B cell (primary cell): ENCODE data around the gene KPNB1. TPM values are rescaled to one million over a fixed set of nuclear protein-coding genes. Genes with fewer than 3 reads are reported as not detected.

ENCODE experiments used
- ATAC-seq: fragments of 200-7000 bp; cut with Tn5 transposase; one replicate; pipeline ENCODE4 v1.10.0; 2021; ENCODE audit warnings: low read depth, mild to moderate bottlenecking, moderate number of reproducible peaks, moderate library complexity
- CTCF ChIA-PET: fragments of 350-600 bp; sonication (Branson Sonifier 250); formaldehyde crosslinking; loops from one replicate; lab custom pipeline; 2021; ENCODE audit warnings: antibody characterized with exemption, inconsistent platforms; lab: Charles Lee
- POLR2A ChIA-PET: fragments of 350-600 bp; sonication (Branson Sonifier 250); formaldehyde crosslinking; loops from one replicate; lab custom pipeline; 2021; ENCODE audit warnings: antibody characterized with exemption; lab: Charles Lee
- DNase-seq: peaks from one replicate; pipeline ENCODE4 v3.0.0; 2013
- H2AFZ ChIP-seq: 2 replicates; pipeline ENCODE4 v1.6.1; 2012; ENCODE audit warnings: mild to moderate bottlenecking, low read depth, low read length; ENCODE audit not compliant: insufficient read depth, poor library complexity, severe bottlenecking
- H3K27ac ChIP-seq, 2 donors: 1 replicate in 1 of 2; 2 replicates in 1 of 2; pipeline ENCODE4 v1.5.1; 2012 to 2013; ENCODE audit warnings: low read length in 2 of 2, mild to moderate bottlenecking in 2 of 2, moderate library complexity in 1 of 2
- H3K27me3 ChIP-seq, 4 experiments: fragments of 200-600 bp in 1 of 4; sonication (generic) in 1 of 4; replicated peaks in 1 of 4; 1 replicate in 2 of 4; 2 replicates in 2 of 4; pipeline versions ENCODE4 v1.6.1 to v1.7.0; 2013 to 2016; ENCODE audit warnings: low read length in 3 of 4, mild to moderate bottlenecking in 2 of 4, mixed read lengths in 1 of 4, moderate library complexity in 1 of 4; ENCODE audit not compliant: insufficient read depth in 4 of 4, control insufficient read depth in 3 of 4; ENCODE audit errors: control extremely low read depth in 1 of 4
- H3K36me3 ChIP-seq, 2 experiments: replicated peaks in 1 of 2; 1 replicate in 1 of 2; 2 replicates in 1 of 2; pipeline versions ENCODE4 v1.6.1 to v1.7.1; 2013; ENCODE audit warnings: low read length in 1 of 2; ENCODE audit not compliant: insufficient read depth in 2 of 2, control insufficient read depth in 1 of 2; ENCODE audit errors: control extremely low read depth in 1 of 2, extremely low read depth in 1 of 2
- H3K4me1 ChIP-seq, 2 donors: fragments of 200-600 bp in 1 of 2; sonication (generic) in 1 of 2; 1 replicate in 1 of 2; 2 replicates in 1 of 2; pipeline versions ENCODE4 v1.5.1 to v1.6.1; 2013 to 2017; ENCODE audit warnings: low read length in 2 of 2; ENCODE audit not compliant: control insufficient read depth in 2 of 2, insufficient read depth in 2 of 2
- H3K4me2 ChIP-seq: replicated peaks from 2 replicates; pipeline ENCODE3; 2012; ENCODE audit warnings: mild to moderate bottlenecking, low read depth, low read length; ENCODE audit not compliant: poor library complexity, severe bottlenecking
- H3K4me3 ChIP-seq, 5 experiments: fragments of 200-600 bp in 1 of 5; sonication (generic) in 1 of 5; 1 replicate in 3 of 5; 2 replicates in 2 of 5; pipeline versions ENCODE4 v1.5.1 to v1.7.0; 2011 to 2016; ENCODE audit warnings: low read length in 4 of 5, mild to moderate bottlenecking in 4 of 5, low read depth in 2 of 5, control low read depth in 1 of 5, moderate library complexity in 1 of 5; ENCODE audit not compliant: insufficient read depth in 1 of 5; ENCODE audit errors: control extremely low read depth in 1 of 5, extremely low read depth in 1 of 5
- H3K79me2 ChIP-seq: fragments of 200-600 bp; sonication (generic); one replicate; pipeline ENCODE4 v1.6.0; 2016; ENCODE audit warnings: low read length; ENCODE audit not compliant: control insufficient read depth, insufficient read depth
- H3K9ac ChIP-seq: fragments of 200-600 bp; sonication (generic); 2 replicates; pipeline ENCODE4 v1.6.1; 2017; ENCODE audit warnings: mild to moderate bottlenecking, low read length, moderate library complexity
- H3K9me3 ChIP-seq, 3 donors: one replicate each; pipeline versions ENCODE4 v1.6.1 to v1.7.1; 2013; ENCODE audit warnings: low read length in 2 of 3; ENCODE audit not compliant: control insufficient read depth in 2 of 3, insufficient read depth in 1 of 3; ENCODE audit errors: control extremely low read depth in 1 of 3
- H4K20me1 ChIP-seq: 2 replicates; pipeline ENCODE4 v1.6.0; 2012; ENCODE audit warnings: mild to moderate bottlenecking, low read length; ENCODE audit not compliant: insufficient read depth, control insufficient read depth, poor library complexity, severe bottlenecking
- H3K27ac Mint-ChIP-seq: one replicate; pipeline ENCODE4 v1.8.0; 2021; ENCODE audit warnings: mixed read lengths
- H3K27me3 Mint-ChIP-seq: one replicate; pipeline ENCODE4 v1.8.0; 2021; ENCODE audit warnings: mixed read lengths
- H3K4me1 Mint-ChIP-seq: one replicate; pipeline ENCODE4 v1.8.0; 2021; ENCODE audit warnings: mixed read lengths
- H3K4me3 Mint-ChIP-seq: one replicate; pipeline ENCODE4 v1.8.0; 2021; ENCODE audit warnings: mixed read lengths
- H3K9me3 Mint-ChIP-seq: one replicate; pipeline ENCODE4 v1.8.0; 2022; ENCODE audit warnings: mixed read lengths; ENCODE audit not compliant: insufficient read depth
- EZH2 ChIP-seq: IDR thresholded peaks from 2 replicates; pipeline ENCODE4 v1.6.1; 2012; ENCODE audit warnings: borderline replicate concordance, low read depth, mild to moderate bottlenecking, moderate library complexity, low read length; ENCODE audit not compliant: insufficient read depth, poor library complexity, severe bottlenecking
- WGBS: methylation state at CpG from one replicate; pipeline ENCODE4 v1.1.5; 2013; ENCODE audit warnings: missing lambda C conversion rate; ENCODE audit not compliant: insufficient coverage; 5-methylcytosine and 5-hydroxymethylcytosine counted together
- intact Hi-C: fragments of 100-400 bp; cut with micrococcal nuclease; formaldehyde crosslinking; loops from one replicate; pipeline ENCODE4 v1.10.0; 2022
- polyA plus RNA-seq: library from polyadenylated mRNA; depleted of rRNA; stranded (reverse); fragments of >200 nt; gene quantifications from 2 replicates; pipeline ENCODE4 v1.2.3, GENCODE V29; 2012
- total RNA-seq, 2 donors: library from RNA; stranded (reverse); fragments of 120-200 nt in 1 of 2; gene quantifications; 1 replicate in 1 of 2; 2 replicates in 1 of 2; pipeline versions ENCODE4 v1.2.3 to v1.2.4, GENCODE V29; 2013 to 2022
- TF ChIP-seq, protein P1 (sequence below): fragments of 200-600 bp; IDR thresholded peaks from one replicate; pipeline ENCODE4 v1.8.0; 2022; ENCODE audit warnings: antibody characterized with exemption, mild to moderate bottlenecking

Gene KPNB1
- total and polyA plus RNA-seq, 2 donors (not counting 1 experiment from before 2014, with no cell fraction given) = 60.6 to 278 TPM

GRCh38 chr17:47720754-47721533, 71.2 kb downstream of the KPNB1 start:
- POLR2A ChIA-PET = no interaction called here
- Histone ChIP-seq H3K4me1 (peaks cover 49 to 61% of the 10 kb centered on the region in 2 donors), H3K79me2 (no peaks in the 10 kb centered on the region), H3K27ac (no peak overlapping the region), H2AFZ (no peak overlapping the region), H3K9ac (peak overlapping the region; percentile 23), H3K4me2 (peak overlapping the region; percentile 63), H3K36me3 (no peaks in the 10 kb centered on the region), H3K4me3 (no peak overlapping the region), H3K9me3 (no peaks in the 10 kb centered on the region), H3K27me3 (peaks cover 0 to 31% (median 12%) of the 10 kb centered on the region in 4 experiments), H4K20me1 (no peaks in the 10 kb centered on the region)
- CTCF ChIA-PET = interaction anchor here (1.1 to 1.3 kb wide), 3 partner anchors 12 to 23 kb away, joined by 3 read pairs; partner anchors contain the start of gene TBX21
- intact Hi-C loops = no loop called here
- DNase-seq = peak; percentile 42
- ATAC-seq = peak; percentile 71
- peak overlapping the region; percentile 50 for H3K4me3 Mint-ChIP-seq
- H3K9me3 Mint-ChIP-seq = no peaks in the 10 kb centered on the region
- WGBS = 41% methylated on average over 19 of the region's 36 CpGs
- H3K4me1 Mint-ChIP-seq = peaks cover 58% of the 10 kb centered on the region
- TF ChIP-seq EZH2 = no peak
- TF ChIP-seq, protein P1, sequence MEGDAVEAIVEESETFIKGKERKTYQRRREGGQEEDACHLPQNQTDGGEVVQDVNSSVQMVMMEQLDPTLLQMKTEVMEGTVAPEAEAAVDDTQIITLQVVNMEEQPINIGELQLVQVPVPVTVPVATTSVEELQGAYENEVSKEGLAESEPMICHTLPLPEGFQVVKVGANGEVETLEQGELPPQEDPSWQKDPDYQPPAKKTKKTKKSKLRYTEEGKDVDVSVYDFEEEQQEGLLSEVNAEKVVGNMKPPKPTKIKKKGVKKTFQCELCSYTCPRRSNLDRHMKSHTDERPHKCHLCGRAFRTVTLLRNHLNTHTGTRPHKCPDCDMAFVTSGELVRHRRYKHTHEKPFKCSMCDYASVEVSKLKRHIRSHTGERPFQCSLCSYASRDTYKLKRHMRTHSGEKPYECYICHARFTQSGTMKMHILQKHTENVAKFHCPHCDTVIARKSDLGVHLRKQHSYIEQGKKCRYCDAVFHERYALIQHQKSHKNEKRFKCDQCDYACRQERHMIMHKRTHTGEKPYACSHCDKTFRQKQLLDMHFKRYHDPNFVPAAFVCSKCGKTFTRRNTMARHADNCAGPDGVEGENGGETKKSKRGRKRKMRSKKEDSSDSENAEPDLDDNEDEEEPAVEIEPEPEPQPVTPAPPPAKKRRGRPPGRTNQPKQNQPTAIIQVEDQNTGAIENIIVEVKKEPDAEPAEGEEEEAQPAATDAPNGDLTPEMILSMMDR = no peak
- peaks cover 26% of the 10 kb centered on the region for H3K27me3 Mint-ChIP-seq
- peak overlapping the region; percentile 53 for H3K27ac Mint-ChIP-seq

GRCh38 chr17:47721725-47722124, 72.0 kb downstream of the KPNB1 start:
- no peak overlapping the region for H3K9ac ChIP-seq
- peaks cover 45 to 53% of the 10 kb centered on the region in 2 donors for H3K4me1 ChIP-seq
- ATAC-seq (no peak), DNase-seq (no peak)
- H3K36me3 ChIP-seq = no peaks in the 10 kb centered on the region
- no peaks in the 10 kb centered on the region for H3K79me2 ChIP-seq
- H3K27ac ChIP-seq = no peak overlapping the region
- H2AFZ ChIP-seq = no peak overlapping the region
- POLR2A ChIA-PET = interaction anchor here (0.6 kb wide), 1 partner anchor 617 kb away, joined by 5 read pairs; no protein-coding TSS in a partner anchor
- H3K9me3 ChIP-seq = no peaks in the 10 kb centered on the region
- peaks cover 0 to 31% (median 12%) of the 10 kb centered on the region in 4 experiments for H3K27me3 ChIP-seq
- no peak overlapping the region for H3K4me3 ChIP-seq
- TF ChIP-seq, protein P1 = no peak
- TF ChIP-seq EZH2 = no peak
- Mint-ChIP-seq H3K27me3 (peaks cover 34% of the 10 kb centered on the region), H3K27ac (no peak overlapping the region), H3K4me3 (peak overlapping the region; percentile 9), H3K9me3 (no peaks in the 10 kb centered on the region), H3K4me1 (peaks cover 51% of the 10 kb centered on the region)
- H4K20me1 ChIP-seq = no peaks in the 10 kb centered on the region
- CTCF ChIA-PET = interaction anchor here (1.1 to 1.3 kb wide), 3 partner anchors 11 to 24 kb away, joined by 3 to 4 read pairs (median 3); partner anchors contain the start of gene TBX21
- peak overlapping the region; percentile 63 for H3K4me2 ChIP-seq
- 46% methylated on average over 8 of the region's 8 CpGs for WGBS
- intact Hi-C loops = no loop called here
